Astrocyte (in vitro differentiated cells and primary cell): ENCODE measurements around the gene PDP2. TPM values are rescaled to one million over a fixed set of nuclear protein-coding genes. Genes with fewer than 3 reads are reported as not detected.

ENCODE experiments used
- DNase-seq: peaks from one replicate; pipeline ENCODE4 v3.0.0-alpha.2; 2010; ENCODE audit warnings: low read depth
- FAIRE-seq: peaks from 2 replicates; lab custom pipeline; 2011; peaks lifted over from hg19 to GRCh38; lab: Jason Lieb, UNC
- H2AFZ ChIP-seq: 2 replicates; pipeline ENCODE4 v1.6.0; 2012; ENCODE audit warnings: low read depth, low read length, inconsistent platforms
- H3K27ac ChIP-seq: 2 replicates; pipeline ENCODE4 v1.5.1; 2011; ENCODE audit warnings: low read depth, low read length, inconsistent platforms
- H3K27me3 ChIP-seq: 2 replicates; pipeline ENCODE4 v1.6.0; 2011; ENCODE audit warnings: low read length, inconsistent platforms; ENCODE audit not compliant: insufficient read depth
- H3K36me3 ChIP-seq: 2 replicates; pipeline ENCODE4 v1.5.1; 2011; ENCODE audit warnings: low read length, inconsistent platforms; ENCODE audit not compliant: insufficient read depth
- H3K4me1 ChIP-seq: 2 replicates; pipeline ENCODE4 v1.5.1; 2011; ENCODE audit warnings: low read length, inconsistent platforms; ENCODE audit not compliant: insufficient read depth
- H3K4me2 ChIP-seq: 2 replicates; pipeline ENCODE4 v1.6.0; 2012; ENCODE audit warnings: low read length, inconsistent platforms
- H3K4me3 ChIP-seq: 2 replicates; pipeline ENCODE4 v1.5.1; 2011; ENCODE audit warnings: low read depth, mild to moderate bottlenecking, low read length, inconsistent platforms; ENCODE audit not compliant: insufficient read depth
- H3K79me2 ChIP-seq: 2 replicates; pipeline ENCODE4 v1.6.0; 2012; ENCODE audit warnings: mild to moderate bottlenecking, low read length, inconsistent platforms; ENCODE audit not compliant: insufficient read depth
- H3K9ac ChIP-seq: 2 replicates; pipeline ENCODE4 v1.6.0; 2012; ENCODE audit warnings: mild to moderate bottlenecking, low read length, inconsistent platforms
- H3K9me3 ChIP-seq: 2 replicates; pipeline ENCODE4 v1.5.1; 2012; ENCODE audit warnings: low read depth, mild to moderate bottlenecking, low read length, inconsistent platforms; ENCODE audit not compliant: insufficient read depth
- H4K20me1 ChIP-seq: 2 replicates; pipeline ENCODE4 v1.6.0; 2012; ENCODE audit warnings: low read length, inconsistent platforms; ENCODE audit not compliant: insufficient read depth
- H3K27ac Mint-ChIP-seq: one replicate; pipeline ENCODE4 v1.8.0; 2021; ENCODE audit warnings: mild to moderate bottlenecking, mixed read lengths; ENCODE audit not compliant: unreplicated experiment
- H3K27me3 Mint-ChIP-seq: one replicate; pipeline ENCODE4 v1.8.0; 2021; ENCODE audit warnings: low read depth, mixed read lengths; ENCODE audit not compliant: unreplicated experiment
- H3K36me3 Mint-ChIP-seq: one replicate; pipeline ENCODE4 v1.8.0; 2021; ENCODE audit warnings: low read depth, mixed read lengths; ENCODE audit not compliant: unreplicated experiment
- H3K4me1 Mint-ChIP-seq: one replicate; pipeline ENCODE4 v1.8.0; 2021; ENCODE audit warnings: low read depth, mixed read lengths; ENCODE audit not compliant: unreplicated experiment
- H3K4me3 Mint-ChIP-seq: one replicate; pipeline ENCODE4 v1.8.0; 2021; ENCODE audit warnings: mild to moderate bottlenecking, moderate library complexity, mixed read lengths; ENCODE audit not compliant: unreplicated experiment
- H3K9me3 Mint-ChIP-seq: one replicate; pipeline ENCODE4 v1.8.0; 2021; ENCODE audit warnings: mild to moderate bottlenecking, mixed read lengths; ENCODE audit not compliant: unreplicated experiment
- CTCF ChIP-seq: IDR thresholded peaks from 2 replicates; pipeline ENCODE4 v1.5.1; 2011; ENCODE audit warnings: low read depth, mild to moderate bottlenecking, inconsistent platforms, low read length, moderate library complexity; ENCODE audit not compliant: insufficient read depth
- EZH2 ChIP-seq: IDR thresholded peaks from 2 replicates; pipeline ENCODE4 v1.6.1; 2012; ENCODE audit warnings: mild to moderate bottlenecking, low read length, inconsistent platforms; ENCODE audit not compliant: insufficient read depth
- total RNA-seq: library from RNA; stranded (reverse); gene quantifications from 2 replicates; pipeline ENCODE4 v1.2.1, GENCODE V29; 2021

The PDP2 gene
- total RNA-seq, 1 donor from 2014 or later: 16.8 TPM

DNA sequence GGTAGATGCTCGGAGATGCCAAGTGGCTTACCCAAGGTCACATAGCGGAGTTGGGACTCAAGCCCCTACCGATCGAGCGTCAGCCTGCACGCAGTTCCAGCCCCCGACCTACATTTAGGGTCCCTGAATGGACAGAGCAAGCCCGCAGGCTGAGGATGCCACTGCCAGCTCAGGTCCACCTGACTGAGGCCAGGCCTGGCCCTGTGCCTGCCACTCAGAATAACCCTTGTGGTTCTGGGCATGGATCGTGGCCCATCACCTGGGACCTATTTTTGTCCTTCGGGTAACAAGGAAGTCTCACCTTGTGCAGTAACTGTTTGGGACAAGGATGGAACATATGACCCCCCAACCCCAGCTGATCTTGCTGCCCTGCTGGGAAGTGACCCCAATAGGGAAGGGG, 21.3 kb downstream of the PDP2 start:
- Histone ChIP-seq H3K36me3 (no peaks in the 10 kb centered on the region), H2AFZ (no peak overlapping the region), H3K4me3 (no peak overlapping the region), H3K4me1 (peaks cover 12% of the 10 kb centered on the region), H3K27ac (no peak overlapping the region), H4K20me1 (no peaks in the 10 kb centered on the region), H3K9ac (no peak overlapping the region), H3K4me2 (no peak overlapping the region), H3K27me3 (no peaks in the 10 kb centered on the region), H3K9me3 (no peaks in the 10 kb centered on the region), H3K79me2 (no peaks in the 10 kb centered on the region)
- DNase-seq: no peak
- no peak for FAIRE-seq
- H3K27ac Mint-ChIP-seq: no peak overlapping the region
- H3K4me1 Mint-ChIP-seq: peaks cover 37% of the 10 kb centered on the region
- H3K4me3 Mint-ChIP-seq: no peak overlapping the region
- H3K36me3 Mint-ChIP-seq: no peaks in the 10 kb centered on the region
- TF ChIP-seq CTCF (no peak), EZH2 (no peak)
- H3K27me3 Mint-ChIP-seq: peaks cover 13% of the 10 kb centered on the region
- peaks cover 7% of the 10 kb centered on the region for H3K9me3 Mint-ChIP-seq

DNA sequence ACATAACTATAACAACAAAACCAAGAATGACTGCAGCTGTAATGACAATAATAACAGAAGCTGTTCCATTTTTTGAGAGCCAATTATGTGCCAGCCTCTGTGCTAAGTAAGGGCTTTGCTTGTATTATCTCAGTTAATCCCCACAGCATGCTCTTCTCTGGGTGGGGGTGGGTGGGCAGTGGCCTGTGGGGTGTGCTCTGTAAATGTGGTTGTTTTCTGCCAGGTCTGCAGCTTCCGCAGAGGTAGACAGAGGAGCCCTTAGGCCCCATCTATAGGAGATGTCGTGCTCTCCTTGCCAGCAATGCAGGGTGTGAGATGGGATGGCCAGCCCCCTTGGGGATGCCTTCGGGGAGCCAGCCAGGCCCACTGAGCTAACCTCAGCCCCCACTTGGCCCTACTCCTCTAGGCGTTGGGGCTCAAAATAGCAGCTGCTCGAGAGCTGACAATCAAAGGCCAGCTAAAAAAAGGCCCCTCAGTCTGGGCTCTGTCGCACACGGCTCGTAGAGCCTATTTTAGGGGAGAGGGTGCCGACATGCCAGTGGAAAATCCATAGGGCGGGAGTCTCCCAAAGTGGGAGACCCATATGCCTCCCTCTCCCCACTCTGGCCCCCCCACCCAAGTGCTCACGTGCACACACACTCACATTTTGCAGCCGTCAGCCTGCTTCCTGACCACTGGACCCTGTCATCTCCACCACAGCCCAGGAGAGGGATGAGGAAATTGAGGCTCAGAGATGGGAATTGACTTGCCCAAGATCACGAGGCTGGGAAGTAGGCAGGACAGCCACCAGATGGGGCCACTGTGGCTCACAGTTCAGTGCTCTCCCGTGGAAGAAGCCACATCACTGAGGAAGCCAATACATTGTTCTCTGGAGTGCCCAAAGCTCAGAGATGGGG, 22.6 kb downstream of the PDP2 start:
- Histone ChIP-seq H3K4me3 (no peak overlapping the region), H2AFZ (no peak overlapping the region), H3K27me3 (peaks cover 2% of the 10 kb centered on the region), H3K4me2 (no peak overlapping the region), H3K27ac (no peak overlapping the region), H3K9ac (no peak overlapping the region), H4K20me1 (no peaks in the 10 kb centered on the region), H3K79me2 (no peaks in the 10 kb centered on the region), H3K9me3 (no peaks in the 10 kb centered on the region), H3K4me1 (peaks cover 12% of the 10 kb centered on the region), H3K36me3 (no peaks in the 10 kb centered on the region)
- peaks cover 4% of the 10 kb centered on the region for H3K36me3 Mint-ChIP-seq
- no peak overlapping the region for H3K27ac Mint-ChIP-seq
- no peak for TF ChIP-seq CTCF
- FAIRE-seq (no peak), DNase-seq (no peak)
- no peak overlapping the region for H3K4me3 Mint-ChIP-seq
- H3K9me3 Mint-ChIP-seq: peaks cover 8% of the 10 kb centered on the region
- H3K27me3 Mint-ChIP-seq: peaks cover 18% of the 10 kb centered on the region
- H3K4me1 Mint-ChIP-seq: peaks cover 37% of the 10 kb centered on the region
